MCF 10A (cell line): ENCODE measurements around the gene RBM44. TPM values are rescaled to one million over a fixed set of nuclear protein-coding genes. Genes with fewer than 3 reads are reported as not detected.
"Not testable (repeated sequence)": the region's sequence is repeated elsewhere in the genome, so short reads cannot be mapped to it uniquely, and the experiment has no call there.

Experiments
- BruUV-seq: library from RNA; stranded (reverse); fragments of 400-500 nt; replicated peaks from 2 replicates; lab custom pipeline; 2021; lab: Mats Ljungman, UMichigan
- CTCF ChIA-PET: fragments of 300-600 bp; sonication (Branson Sonifier 250); formaldehyde crosslinking; extraction: SDS; loops from one replicate; lab custom pipeline; 2021; ENCODE audit warnings: antibody characterized with exemption, inconsistent platforms; lab: Yijun Ruan, JAX
- POLR2A ChIA-PET: fragments of 300-600, 350-650 bp; sonication (Branson Sonifier 250); formaldehyde crosslinking; extraction: SDS; loops from one replicate; lab custom pipeline; 2020; ENCODE audit warnings: antibody characterized with exemption, inconsistent platforms; lab: Yijun Ruan, JAX
- DNase-seq: peaks from one replicate; pipeline ENCODE4 v3.0.0-alpha.2; 2018; ENCODE audit not compliant: unreplicated experiment
- H3K27ac Mint-ChIP-seq: one replicate; pipeline ENCODE4 v1.8.0; 2022; ENCODE audit warnings: mild to moderate bottlenecking, low read depth, mixed read lengths; ENCODE audit not compliant: unreplicated experiment
- H3K27me3 Mint-ChIP-seq: one replicate; pipeline ENCODE4 v1.8.0; 2022; ENCODE audit warnings: mixed read lengths; ENCODE audit not compliant: insufficient read depth, unreplicated experiment
- H3K36me3 Mint-ChIP-seq: one replicate; pipeline ENCODE4 v1.8.0; 2022; ENCODE audit warnings: mild to moderate bottlenecking, moderate library complexity, mixed read lengths; ENCODE audit not compliant: insufficient read depth, unreplicated experiment
- H3K4me1 Mint-ChIP-seq: one replicate; pipeline ENCODE4 v1.8.0; 2022; ENCODE audit warnings: mixed read lengths; ENCODE audit not compliant: insufficient read depth, unreplicated experiment
- H3K4me3 Mint-ChIP-seq: one replicate; pipeline ENCODE4 v1.8.0; 2022; ENCODE audit warnings: mild to moderate bottlenecking, moderate library complexity, mixed read lengths; ENCODE audit not compliant: unreplicated experiment
- H3K9me3 Mint-ChIP-seq: one replicate; pipeline ENCODE4 v1.8.0; 2022; ENCODE audit warnings: mixed read lengths; ENCODE audit not compliant: unreplicated experiment
- intact Hi-C: fragments of 100-400 bp; cut with micrococcal nuclease; formaldehyde crosslinking; loops from 2 replicates; pipeline ENCODE4 v1.14.1; 2022
- total RNA-seq: library from RNA; stranded (reverse); gene quantifications from 2 replicates; pipeline ENCODE4 v1.2.3, GENCODE V29; 2022
- TF ChIP-seq, protein P1 (sequence below): fragments of 200-600 bp; IDR thresholded peaks from one replicate; pipeline ENCODE4 v1.8.0; 2022; ENCODE audit warnings: antibody characterized with exemption, mild to moderate bottlenecking; ENCODE audit not compliant: unreplicated experiment

Gene RBM44
- total RNA-seq, 1 experiment from 2014 or later, result 0.23 TPM

DNA sequence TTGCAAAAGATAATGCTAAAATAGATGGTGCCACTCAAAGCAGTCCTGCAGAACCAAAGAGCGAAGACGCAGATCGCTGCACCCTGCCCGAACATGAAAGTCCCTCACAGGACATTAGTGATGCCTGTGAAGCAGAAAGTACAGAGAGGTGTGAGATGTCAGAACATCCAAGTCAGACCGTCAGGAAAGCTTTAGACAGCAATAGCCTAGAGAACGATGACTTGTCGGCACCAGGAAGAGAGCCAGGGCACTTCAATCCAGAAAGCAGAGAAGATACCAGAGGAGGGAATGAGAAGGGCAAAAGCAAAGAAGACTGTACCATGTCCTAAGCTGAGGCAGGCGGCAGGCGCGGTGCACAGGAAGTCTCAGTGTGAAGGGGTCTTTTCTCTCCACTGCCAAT lies 34.8 kb upstream of the RBM44 start:
- TF ChIP-seq, protein P1, sequence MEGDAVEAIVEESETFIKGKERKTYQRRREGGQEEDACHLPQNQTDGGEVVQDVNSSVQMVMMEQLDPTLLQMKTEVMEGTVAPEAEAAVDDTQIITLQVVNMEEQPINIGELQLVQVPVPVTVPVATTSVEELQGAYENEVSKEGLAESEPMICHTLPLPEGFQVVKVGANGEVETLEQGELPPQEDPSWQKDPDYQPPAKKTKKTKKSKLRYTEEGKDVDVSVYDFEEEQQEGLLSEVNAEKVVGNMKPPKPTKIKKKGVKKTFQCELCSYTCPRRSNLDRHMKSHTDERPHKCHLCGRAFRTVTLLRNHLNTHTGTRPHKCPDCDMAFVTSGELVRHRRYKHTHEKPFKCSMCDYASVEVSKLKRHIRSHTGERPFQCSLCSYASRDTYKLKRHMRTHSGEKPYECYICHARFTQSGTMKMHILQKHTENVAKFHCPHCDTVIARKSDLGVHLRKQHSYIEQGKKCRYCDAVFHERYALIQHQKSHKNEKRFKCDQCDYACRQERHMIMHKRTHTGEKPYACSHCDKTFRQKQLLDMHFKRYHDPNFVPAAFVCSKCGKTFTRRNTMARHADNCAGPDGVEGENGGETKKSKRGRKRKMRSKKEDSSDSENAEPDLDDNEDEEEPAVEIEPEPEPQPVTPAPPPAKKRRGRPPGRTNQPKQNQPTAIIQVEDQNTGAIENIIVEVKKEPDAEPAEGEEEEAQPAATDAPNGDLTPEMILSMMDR, result no peak
- ChIA-PET CTCF (no interaction called here), POLR2A (no interaction called here)
- intact Hi-C loops, result no loop called here
- DNase-seq, result no peak
- H3K36me3 Mint-ChIP-seq, result peaks cover 76% of the 10 kb centered on the region
- H3K4me1 Mint-ChIP-seq, result no peaks in the 10 kb centered on the region
- H3K9me3 Mint-ChIP-seq, result no peaks in the 10 kb centered on the region
- peak overlapping the region; percentile 57 for H3K27ac Mint-ChIP-seq
- BruUV-seq, result no TSS peak
- H3K27me3 Mint-ChIP-seq, result no peaks in the 10 kb centered on the region
- H3K4me3 Mint-ChIP-seq, result no peak overlapping the region

DNA sequence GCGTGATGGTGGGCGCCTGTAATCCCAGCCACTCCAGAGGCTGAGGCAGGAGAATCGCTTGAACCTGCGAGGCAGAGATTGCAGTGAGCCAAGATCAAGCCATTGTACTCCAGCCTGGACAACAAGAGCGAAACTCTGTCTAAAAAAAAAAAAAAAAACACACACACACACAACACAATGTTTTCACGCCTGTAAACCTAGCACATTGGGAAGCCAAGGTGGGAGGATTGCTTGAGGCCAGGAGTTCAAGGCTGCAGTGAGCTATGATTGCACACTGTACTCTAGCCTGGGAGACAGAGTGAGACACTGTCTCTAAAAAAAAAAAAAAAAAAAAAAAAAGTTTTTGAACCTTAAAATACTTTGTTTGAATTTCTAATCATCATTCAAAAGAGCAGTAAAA lies 33.5 kb upstream of the RBM44 start:
- DNase-seq, H3K9me3 Mint-ChIP-seq, H3K4me1 Mint-ChIP-seq, POLR2A ChIA-PET, CTCF ChIA-PET, intact Hi-C loops, H3K27me3 Mint-ChIP-seq, H3K4me3 Mint-ChIP-seq, BruUV-seq, H3K27ac Mint-ChIP-seq: not testable (repeated sequence)
- H3K36me3 Mint-ChIP-seq, result peaks cover 75% of the 10 kb centered on the region

DNA sequence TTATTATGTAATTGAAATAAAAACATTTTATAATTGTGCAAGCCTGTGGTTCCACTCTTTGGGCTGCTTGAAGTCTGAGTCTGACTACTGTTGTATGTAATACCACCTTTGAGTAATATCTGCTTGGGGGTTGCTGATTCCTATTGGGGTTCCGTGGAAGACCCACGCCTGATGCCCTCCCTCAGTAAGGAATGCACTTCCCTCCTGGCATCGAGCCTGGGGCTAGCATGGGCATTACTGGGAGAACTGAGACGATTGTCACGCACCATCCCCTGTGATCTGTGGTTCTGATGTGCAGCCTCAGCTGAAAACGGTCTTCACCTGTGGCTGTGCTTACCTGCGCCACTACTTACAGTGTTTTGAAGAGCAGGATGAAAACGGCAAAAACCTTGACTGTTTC lies 32.7 kb upstream of the RBM44 start:
- POLR2A ChIA-PET, result interaction anchor here (1.0 kb wide), 1 partner anchor 8 kb away, joined by 3 read pairs; no protein-coding TSS in a partner anchor
- H3K36me3 Mint-ChIP-seq, result peaks cover 75% of the 10 kb centered on the region
- CTCF ChIA-PET, result interaction anchor here (0.7 to 1.4 kb wide), 2 partner anchors 15 to 93 kb away, joined by 3 to 10 read pairs; no protein-coding TSS in a partner anchor
- no TSS peak for BruUV-seq
- no peak overlapping the region for H3K4me3 Mint-ChIP-seq
- H3K4me1 Mint-ChIP-seq, result no peaks in the 10 kb centered on the region
- H3K27me3 Mint-ChIP-seq, result no peaks in the 10 kb centered on the region
- no peak overlapping the region for H3K27ac Mint-ChIP-seq
- H3K9me3 Mint-ChIP-seq, result no peaks in the 10 kb centered on the region
- intact Hi-C loops, result no loop called here
- TF ChIP-seq, protein P1, result no peak
- DNase-seq, result no peak

DNA sequence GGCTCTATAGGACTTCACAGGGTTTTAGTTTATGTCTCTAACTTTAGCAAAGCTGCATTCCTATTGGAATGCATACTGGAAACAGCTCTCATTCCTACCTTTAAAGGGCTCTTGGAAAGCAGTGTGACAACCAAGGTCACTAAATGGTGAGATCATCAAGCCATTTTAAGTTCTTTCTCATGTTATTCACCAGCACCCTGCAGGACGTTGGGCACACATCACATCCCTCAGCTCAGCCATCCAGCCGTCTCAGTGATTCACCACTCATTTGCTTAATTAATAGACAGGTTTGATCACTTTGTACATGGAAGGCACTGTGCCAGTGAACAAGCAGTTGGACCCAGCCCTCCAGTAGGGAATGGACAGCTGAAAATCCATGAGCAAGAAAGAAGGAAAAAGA lies 32.2 kb upstream of the RBM44 start:
- TF ChIP-seq, protein P1, result no peak
- POLR2A ChIA-PET, result interaction anchor here (1.0 kb wide), 1 partner anchor 9 kb away, joined by 3 read pairs; no protein-coding TSS in a partner anchor
- BruUV-seq, result no TSS peak
- CTCF ChIA-PET, result interaction anchor here (0.6 to 1.4 kb wide), 4 partner anchors 9 to 93 kb away, joined by 3 to 10 read pairs (median 3); no protein-coding TSS in a partner anchor
- Mint-ChIP-seq H3K4me3 (no peak overlapping the region), H3K4me1 (no peaks in the 10 kb centered on the region), H3K36me3 (peaks cover 74% of the 10 kb centered on the region), H3K9me3 (no peaks in the 10 kb centered on the region), H3K27ac (no peak overlapping the region), H3K27me3 (no peaks in the 10 kb centered on the region)
- intact Hi-C loops, result no loop called here
- DNase-seq, result no peak
